OCI-LY1 (cell line): Measurements from ENCODE around the gene SPSB1.

Experiments used
- H2AFZ ChIP-seq: fragments of 200-600 bp; sonication (generic), shearing (Covaris generic); 2 replicates; pipeline ENCODE4 v1.6.0; 2014; ENCODE audit warnings: antibody characterized with exemption, mild to moderate bottlenecking, low read length
- H3F3A ChIP-seq: fragments of 200-600 bp; sonication (generic), shearing (Covaris generic); 2 replicates; pipeline ENCODE4 v1.6.0; 2014; ENCODE audit warnings: mild to moderate bottlenecking, antibody characterized with exemption, low read length, moderate library complexity; ENCODE audit not compliant: insufficient read depth
- H3K27ac ChIP-seq: fragments of 200-600 bp; sonication (generic); 2 replicates; pipeline ENCODE4 v1.5.1; 2014; ENCODE audit warnings: low read length, mixed run types, mild to moderate bottlenecking, low read depth; ENCODE audit not compliant: poor library complexity, severe bottlenecking
- H3K27me3 ChIP-seq: fragments of 200-600 bp; sonication (generic); 2 replicates; pipeline ENCODE4 v1.6.0; 2014; ENCODE audit warnings: antibody characterized with exemption, mild to moderate bottlenecking, low read length, moderate library complexity; ENCODE audit not compliant: insufficient read depth
- H3K36me3 ChIP-seq: fragments of 200-600 bp; sonication (generic); 2 replicates; pipeline ENCODE4 v1.6.1; 2014; ENCODE audit warnings: mild to moderate bottlenecking, antibody characterized with exemption, low read length, moderate library complexity, mixed read lengths; ENCODE audit not compliant: insufficient read depth
- H3K4me1 ChIP-seq: fragments of 200-600 bp; sonication (generic); 2 replicates; pipeline ENCODE4 v1.5.1; 2014; ENCODE audit warnings: mild to moderate bottlenecking, low read length, moderate library complexity; ENCODE audit not compliant: insufficient read depth, severe bottlenecking
- H3K4me2 ChIP-seq: fragments of 200-600 bp; sonication (generic), shearing (Covaris generic); 2 replicates; pipeline ENCODE4 v1.6.1; 2014; ENCODE audit warnings: low read length
- H3K4me3 ChIP-seq: fragments of 200-600 bp; sonication (generic); 2 replicates; pipeline ENCODE4 v1.5.1; 2014; ENCODE audit warnings: low read length, low read depth, mild to moderate bottlenecking, mixed read lengths; ENCODE audit not compliant: poor library complexity, severe bottlenecking
- H3K79me2 ChIP-seq: fragments of 200-600 bp; shearing (Covaris generic); 2 replicates; pipeline ENCODE4 v1.6.1; 2016; ENCODE audit warnings: mixed run types, low read length, mixed read lengths; ENCODE audit not compliant: insufficient read depth
- H3K9ac ChIP-seq: fragments of 200-600 bp; sonication (generic), shearing (Covaris generic); 2 replicates; pipeline ENCODE4 v1.6.1; 2014; ENCODE audit warnings: mild to moderate bottlenecking, low read length, mixed read lengths
- H3K9me2 ChIP-seq: fragments of 200-600 bp; sonication (generic), shearing (Covaris generic); 2 replicates; pipeline ENCODE4 v1.6.1; 2014; ENCODE audit warnings: low read depth, mild to moderate bottlenecking, low read length, mixed read lengths
- H3K9me3 ChIP-seq: fragments of 200-600 bp; shearing (Covaris generic); 2 replicates; pipeline ENCODE4 v1.6.1; 2014; ENCODE audit warnings: low read length, mixed read lengths
- H4K20me1 ChIP-seq: fragments of 200-600 bp; sonication (generic), shearing (Covaris generic); 2 replicates; pipeline ENCODE4 v1.6.0; 2016; ENCODE audit warnings: mild to moderate bottlenecking, low read length; ENCODE audit not compliant: insufficient read depth
- CTCF ChIP-seq: fragments of 200-600 bp; sonication (generic), shearing (Covaris generic); IDR thresholded peaks from 2 replicates; pipeline ENCODE4 v1.5.1; 2017; ENCODE audit warnings: mild to moderate bottlenecking, antibody characterized with exemption, low read length, moderate library complexity, mixed read lengths
- EZH2 ChIP-seq: fragments of 200-600 bp; sonication (generic), shearing (Covaris generic); IDR thresholded peaks from 2 replicates; pipeline ENCODE4 v1.8.0; 2017; ENCODE audit warnings: borderline replicate concordance, mixed run types, mild to moderate bottlenecking, antibody characterized with exemption, low read length, moderate library complexity, mixed read lengths

Gene SPSB1

GRCh38 chr1:9322661-9323244 is 30.1 kb downstream of the SPSB1 start:
- H3K4me1 ChIP-seq = peaks cover 28% of the 10 kb centered on the region
- no peaks in the 10 kb centered on the region for H3K27me3 ChIP-seq
- H3K79me2 ChIP-seq = no peaks in the 10 kb centered on the region
- no peaks in the 10 kb centered on the region for H4K20me1 ChIP-seq
- H3K27ac ChIP-seq = no peak overlapping the region
- H3K9me3 ChIP-seq = no peaks in the 10 kb centered on the region
- H3K9me2 ChIP-seq = no peaks in the 10 kb centered on the region
- no peak overlapping the region for H3K4me3 ChIP-seq
- H3K9ac ChIP-seq = no peak overlapping the region
- no peaks in the 10 kb centered on the region for H3F3A ChIP-seq
- no peaks in the 10 kb centered on the region for H3K36me3 ChIP-seq
- H3K4me2 ChIP-seq = no peak overlapping the region
- H2AFZ ChIP-seq = no peak overlapping the region
- TF ChIP-seq EZH2 (no peak), CTCF (no peak)

- Histone ChIP-seq H3K36me3 (no peaks in the 10 kb centered on the region), H3K4me1 (peaks cover 17% of the 10 kb centered on the region), H3F3A (no peaks in the 10 kb centered on the region), H3K27ac (no peak overlapping the region), H3K9me2 (no peaks in the 10 kb centered on the region), H2AFZ (no peak overlapping the region), H3K79me2 (no peaks in the 10 kb centered on the region), H3K4me2 (no peak overlapping the region), H3K9ac (no peak overlapping the region), H3K27me3 (no peaks in the 10 kb centered on the region), H3K4me3 (no peak overlapping the region), H3K9me3 (no peaks in the 10 kb centered on the region), H4K20me1 (no peaks in the 10 kb centered on the region)
- TF ChIP-seq EZH2 (no peak), CTCF (no peak)
Observed at GRCh38 chr1:9324246-9325096, 31.8 kb downstream of the SPSB1 start.

DNA sequence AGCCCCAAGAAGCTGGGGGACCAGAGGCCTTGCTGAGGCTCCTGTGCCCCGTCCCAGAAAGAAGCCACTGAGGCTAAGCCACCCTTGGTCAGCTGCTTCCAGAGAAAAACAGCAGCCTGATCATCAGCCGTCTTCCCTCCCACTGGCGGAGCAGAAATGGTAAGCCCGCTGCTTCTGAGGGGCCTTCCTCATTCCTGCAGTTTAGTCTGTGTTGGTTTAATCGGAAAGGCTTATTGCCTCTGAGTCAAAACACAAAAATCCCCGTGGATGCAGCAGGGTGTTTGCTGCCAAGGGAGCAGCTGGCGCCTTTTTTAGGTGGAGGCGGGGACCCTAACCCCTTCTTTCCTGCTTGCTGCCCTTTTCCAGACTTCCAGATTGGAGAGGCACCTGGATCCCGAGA is 33.9 kb downstream of the SPSB1 start:
- Histone ChIP-seq H3K27ac (no peak overlapping the region), H3K9me2 (no peaks in the 10 kb centered on the region), H3K9me3 (no peaks in the 10 kb centered on the region), H3K9ac (no peak overlapping the region), H3K79me2 (no peaks in the 10 kb centered on the region), H3K4me1 (peaks cover under 1% of the 10 kb centered on the region), H3K36me3 (no peaks in the 10 kb centered on the region), H3F3A (no peaks in the 10 kb centered on the region), H2AFZ (no peak overlapping the region), H4K20me1 (no peaks in the 10 kb centered on the region), H3K4me2 (no peak overlapping the region), H3K27me3 (no peaks in the 10 kb centered on the region), H3K4me3 (no peak overlapping the region)
- no peak for TF ChIP-seq CTCF
- no peak for TF ChIP-seq EZH2
